Fibroblast of the aortic adventitia (primary cell): ENCODE results near the gene RENBP. TPM values are rescaled to one million over a fixed set of nuclear protein-coding genes. Genes with fewer than 3 reads are reported as not detected.

Experiments
- DNase-seq: peaks from one replicate; pipeline ENCODE4 v3.0.0-alpha.2; 2010; ENCODE audit warnings: low read depth
- H3K4me3 ChIP-seq: 2 replicates; pipeline ENCODE4 v1.5.1; 2011; ENCODE audit warnings: low read depth, mild to moderate bottlenecking, control low read depth, low read length, moderate library complexity
- total RNA-seq: library from RNA; depleted of rRNA; stranded (reverse); fragments of >200 nt; gene quantifications from 2 replicates; pipeline ENCODE4 v1.2.3, GENCODE V29; 2012; ENCODE audit warnings: low replicate concordance
- TF ChIP-seq, protein P1 (sequence below): IDR thresholded peaks from 2 replicates; pipeline ENCODE4 v1.5.1; 2011; ENCODE audit warnings: mild to moderate bottlenecking, low read length, control low read depth, inconsistent platforms; ENCODE audit not compliant: insufficient read depth

RENBP gene
- total RNA-seq = 0.45 and 5.6 TPM in 2 replicates

- DNase-seq = no peak
- no peak within 1 kb of the TSS for H3K4me3 ChIP-seq
- TF ChIP-seq, protein P1, sequence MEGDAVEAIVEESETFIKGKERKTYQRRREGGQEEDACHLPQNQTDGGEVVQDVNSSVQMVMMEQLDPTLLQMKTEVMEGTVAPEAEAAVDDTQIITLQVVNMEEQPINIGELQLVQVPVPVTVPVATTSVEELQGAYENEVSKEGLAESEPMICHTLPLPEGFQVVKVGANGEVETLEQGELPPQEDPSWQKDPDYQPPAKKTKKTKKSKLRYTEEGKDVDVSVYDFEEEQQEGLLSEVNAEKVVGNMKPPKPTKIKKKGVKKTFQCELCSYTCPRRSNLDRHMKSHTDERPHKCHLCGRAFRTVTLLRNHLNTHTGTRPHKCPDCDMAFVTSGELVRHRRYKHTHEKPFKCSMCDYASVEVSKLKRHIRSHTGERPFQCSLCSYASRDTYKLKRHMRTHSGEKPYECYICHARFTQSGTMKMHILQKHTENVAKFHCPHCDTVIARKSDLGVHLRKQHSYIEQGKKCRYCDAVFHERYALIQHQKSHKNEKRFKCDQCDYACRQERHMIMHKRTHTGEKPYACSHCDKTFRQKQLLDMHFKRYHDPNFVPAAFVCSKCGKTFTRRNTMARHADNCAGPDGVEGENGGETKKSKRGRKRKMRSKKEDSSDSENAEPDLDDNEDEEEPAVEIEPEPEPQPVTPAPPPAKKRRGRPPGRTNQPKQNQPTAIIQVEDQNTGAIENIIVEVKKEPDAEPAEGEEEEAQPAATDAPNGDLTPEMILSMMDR = no peak
Observed at GRCh38 chrX:153944140-153944799, at the start of gene RENBP. Gene RENBP (minus strand): TSS chrX:153944643. CDS start chrX:153944610, 33 bp downstream.

DNA sequence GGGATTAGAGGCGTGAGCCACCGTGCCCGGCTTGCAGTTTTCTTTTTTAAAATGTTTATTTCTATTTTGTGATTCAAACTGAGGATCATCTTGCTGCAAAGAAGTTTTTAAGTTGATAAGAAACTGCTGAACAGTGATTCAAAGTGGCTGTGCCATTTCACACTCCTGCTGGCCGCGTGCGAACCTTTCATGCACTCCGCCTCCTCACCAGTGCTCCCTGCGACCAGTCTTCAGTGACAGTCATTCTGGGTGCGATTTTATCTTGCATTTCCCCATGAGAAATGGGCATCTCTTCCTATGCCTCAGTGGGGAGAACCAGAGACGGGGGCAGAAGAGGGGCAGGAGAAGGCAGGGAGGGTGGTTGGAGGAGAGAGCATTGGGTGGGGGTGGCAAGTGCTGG is 49.5 kb upstream of the RENBP start:
- TF ChIP-seq, protein P1 = no peak
- no peak for DNase-seq
- no peak overlapping the region for H3K4me3 ChIP-seq

DNA sequence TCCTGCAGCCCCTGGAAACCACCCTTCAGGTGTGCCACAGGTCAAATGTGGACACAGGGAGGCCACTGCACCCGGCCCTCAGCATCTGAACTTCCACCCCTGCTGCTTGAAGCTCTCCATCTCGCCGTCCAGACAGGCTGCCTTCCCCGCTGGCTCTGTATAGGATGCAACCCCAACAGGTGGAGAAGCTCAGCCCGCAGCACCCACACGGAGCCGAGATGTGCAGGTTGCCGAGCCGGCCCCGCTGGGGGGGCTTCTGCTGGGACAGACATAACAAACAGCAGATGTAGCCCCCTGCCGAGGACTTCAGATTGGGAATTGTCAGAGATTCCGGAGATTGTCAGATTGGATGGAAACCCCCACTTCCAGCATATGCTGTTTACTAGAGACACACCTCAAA is 48.6 kb upstream of the RENBP start:
- H3K4me3 ChIP-seq = no peak overlapping the region
- TF ChIP-seq, protein P1 = no peak
- DNase-seq = no peak

- no peak overlapping the region for H3K4me3 ChIP-seq
- TF ChIP-seq, protein P1 = no peak
- no peak for DNase-seq
Observed at GRCh38 chrX:153992180-153992579, 47.7 kb upstream of the RENBP start.

DNA sequence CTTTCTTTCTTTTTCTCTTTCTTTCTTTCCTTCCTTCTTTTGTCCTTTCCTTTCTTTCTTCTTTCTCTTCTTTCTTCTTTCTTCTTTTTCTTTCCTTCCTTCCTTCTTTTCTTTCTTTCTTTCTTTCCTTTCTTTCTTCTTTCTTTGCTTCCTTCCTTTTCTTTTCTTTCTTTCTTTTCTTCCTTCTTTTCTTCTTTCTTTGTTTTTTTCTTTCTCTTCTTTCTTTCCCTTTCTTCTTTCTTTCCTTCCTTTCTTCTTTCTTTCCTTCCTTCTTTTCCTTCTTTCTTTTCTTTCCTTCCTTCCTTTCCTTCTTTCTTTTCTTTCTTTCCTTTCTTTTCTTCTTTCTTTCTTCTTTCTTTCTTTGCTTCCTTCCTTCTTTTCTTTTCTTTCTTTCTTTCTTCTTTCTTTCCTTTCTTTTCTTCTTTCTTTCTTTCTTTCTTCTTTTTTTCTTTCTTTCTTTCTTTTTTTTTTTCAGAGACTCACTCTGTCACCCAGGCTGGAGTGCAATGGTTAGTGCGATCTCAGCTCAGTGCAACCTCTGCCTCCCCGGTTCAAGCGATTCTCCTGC is 46.7 kb upstream of the RENBP start:
- H3K4me3 ChIP-seq = no peak overlapping the region
- TF ChIP-seq, protein P1 = no peak

DNA sequence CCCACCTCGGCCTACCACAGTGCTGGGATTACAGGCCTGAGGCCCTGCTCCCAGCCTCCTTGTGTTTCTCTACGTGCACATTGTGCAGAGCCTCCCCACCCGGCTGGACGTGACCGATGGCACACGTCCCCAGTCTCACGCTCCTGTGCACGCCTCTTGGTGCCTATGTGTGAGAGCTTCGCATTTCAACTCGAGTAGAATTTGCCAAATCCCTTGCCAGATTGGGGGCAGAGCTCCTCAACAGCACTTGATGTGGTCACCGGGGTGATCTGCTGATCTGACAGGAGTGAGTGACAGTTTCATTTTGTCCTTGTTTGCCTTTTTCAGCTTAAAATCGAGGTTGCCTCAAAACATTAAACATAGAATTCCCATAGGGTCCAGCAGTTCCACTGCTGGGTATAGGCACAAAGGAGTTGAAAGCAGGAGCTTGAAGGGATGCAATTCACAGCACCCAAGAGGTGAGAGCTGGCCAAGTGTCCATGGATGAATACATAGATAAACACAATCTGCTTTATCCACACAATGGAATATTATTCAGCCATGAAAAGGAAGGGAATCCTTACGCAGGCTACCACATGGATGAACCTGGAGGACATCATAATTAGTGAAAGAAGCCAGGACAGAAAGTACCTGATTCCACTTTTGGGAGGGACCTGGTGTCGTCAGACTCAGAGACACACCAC is 45.7 kb upstream of the RENBP start:
- no peak for DNase-seq
- TF ChIP-seq, protein P1 = no peak
- no peak overlapping the region for H3K4me3 ChIP-seq

More for the DNA sequence above, 46.7 kb upstream of the RENBP start:
- DNase-seq = no peak
